Activated CD4-positive, alpha-beta T cell treated with anti-CD3 and anti-CD28 coated beads, Interleukin-2, amount 50 U/mL, for 24 hours (primary cell): ENCODE measurements around the gene FBXO40.

Experiments
- DNase-seq, 2 donors: peaks; one replicate each; pipeline ENCODE4 v3.0.0-alpha.2; 2020; ENCODE audit warnings: low read depth in 1 of 2, low spot score in 1 of 2

FBXO40 gene

GRCh38 chr3:121619691-121620090 is 26.5 kb downstream of the FBXO40 start:
- no peak for DNase-seq

DNA sequence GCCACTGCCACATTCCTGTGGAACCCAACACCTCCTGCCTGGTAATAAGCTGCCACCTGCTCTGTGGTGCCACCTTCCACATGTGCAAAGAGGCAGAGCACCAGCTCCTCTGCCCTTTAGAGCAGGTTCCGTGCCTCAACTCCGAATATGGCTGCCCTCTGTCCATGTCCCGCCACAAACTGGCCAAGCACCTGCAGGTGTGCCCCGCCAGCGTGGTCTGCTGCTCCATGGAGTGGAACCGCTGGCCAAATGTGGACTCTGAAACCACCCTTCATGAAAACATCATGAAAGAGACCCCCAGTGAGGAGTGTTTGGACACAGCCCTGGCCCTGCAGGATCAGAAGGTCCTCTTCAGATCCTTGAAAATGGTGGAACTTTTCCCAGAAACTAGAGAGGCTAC is 28.3 kb downstream of the FBXO40 start:
- DNase-seq = no peak

DNA sequence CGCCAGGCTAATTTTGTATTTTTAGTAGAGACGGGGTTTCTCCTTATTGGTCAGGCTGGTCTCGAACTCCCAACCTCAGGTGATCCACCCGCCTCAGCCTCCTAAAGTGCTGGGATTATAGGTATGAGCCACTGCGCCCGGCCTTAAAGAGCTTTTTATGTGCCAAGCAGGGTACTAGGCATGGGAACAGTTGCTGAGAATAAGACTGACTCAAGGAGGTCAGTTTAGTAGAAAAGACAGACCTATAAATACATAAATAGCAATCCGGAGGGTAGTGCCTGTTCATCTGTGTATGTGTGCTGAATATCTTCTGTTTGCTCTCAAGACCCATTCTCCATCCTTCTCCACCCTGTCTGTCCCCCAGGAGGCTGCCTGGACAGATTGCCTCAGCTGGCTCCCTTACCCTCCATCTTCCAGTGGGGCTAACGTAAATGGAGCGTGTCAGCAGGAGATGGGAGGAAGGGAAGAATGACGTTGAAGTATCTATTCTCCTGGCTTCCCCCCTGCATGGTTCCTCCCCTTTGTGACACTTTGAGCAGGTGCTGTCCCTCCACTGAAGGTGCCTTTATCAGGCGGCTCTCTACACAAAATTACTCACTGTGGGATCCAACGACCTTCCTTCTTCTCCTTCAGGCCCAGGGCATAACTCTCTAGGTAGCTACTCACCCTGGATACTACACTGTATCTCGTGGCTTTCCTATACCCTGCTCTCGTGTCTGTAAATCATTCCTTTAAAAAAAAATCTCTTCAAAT is 31.1 kb downstream of the FBXO40 start:
- DNase-seq = no peak

- no peak for DNase-seq
These were observed 33.3 kb downstream of the FBXO40 start for GRCh38 chr3:121626495-121626894.

GRCh38 chr3:121627211-121627610 is 34.0 kb downstream of the FBXO40 start:
- no peak for DNase-seq

DNA sequence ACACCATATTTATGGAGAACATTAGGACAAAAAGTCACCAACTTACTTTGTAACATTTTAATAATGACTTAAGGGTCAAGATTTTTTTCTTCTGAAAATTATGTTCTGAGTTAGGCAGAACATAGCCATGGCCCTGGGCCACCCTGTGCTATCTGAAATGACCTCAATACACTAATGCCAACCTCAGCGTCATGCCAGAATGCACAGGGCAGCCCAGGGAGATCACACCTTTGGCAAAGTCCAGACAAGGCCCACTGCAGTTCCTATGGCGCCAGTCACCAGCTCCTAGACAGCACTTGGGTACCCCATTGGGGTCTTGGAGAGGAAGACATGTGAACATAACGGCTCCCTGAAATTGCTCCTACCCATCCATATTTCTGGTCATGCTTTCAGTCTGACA is 34.4 kb downstream of the FBXO40 start:
- DNase-seq = no peak

DNA sequence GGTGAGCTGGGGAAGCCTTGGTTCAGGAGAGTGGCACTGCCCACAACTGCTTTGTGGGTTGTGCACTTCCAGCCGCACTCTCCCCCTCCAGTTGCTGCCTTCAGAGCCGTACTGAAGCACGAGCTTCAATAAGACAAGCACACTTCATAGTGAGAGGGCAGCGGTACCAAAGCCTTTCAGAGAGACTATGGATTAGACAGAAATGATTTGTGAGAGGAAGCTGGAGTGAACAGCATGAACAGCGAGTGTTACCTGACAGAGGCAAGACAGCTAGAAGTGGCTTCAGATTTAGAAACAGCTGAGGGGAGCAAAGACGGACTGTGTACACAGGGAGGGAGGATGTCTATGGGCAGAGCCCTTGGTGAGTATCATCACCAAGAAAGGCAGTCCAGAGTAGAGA is 36.4 kb downstream of the FBXO40 start:
- no peak for DNase-seq

GRCh38 chr3:121630355-121630754 is 37.2 kb downstream of the FBXO40 start:
- no peak for DNase-seq

- no peak for DNase-seq
These were observed 44.7 kb downstream of the FBXO40 start for GRCh38 chr3:121637922-121638321.

GRCh38 chr3:121641127-121641526 is 47.9 kb downstream of the FBXO40 start:
- no peak for DNase-seq

GRCh38 chr3:121642601-121643314 is 49.6 kb downstream of the FBXO40 start:
- DNase-seq = no peak

DNA sequence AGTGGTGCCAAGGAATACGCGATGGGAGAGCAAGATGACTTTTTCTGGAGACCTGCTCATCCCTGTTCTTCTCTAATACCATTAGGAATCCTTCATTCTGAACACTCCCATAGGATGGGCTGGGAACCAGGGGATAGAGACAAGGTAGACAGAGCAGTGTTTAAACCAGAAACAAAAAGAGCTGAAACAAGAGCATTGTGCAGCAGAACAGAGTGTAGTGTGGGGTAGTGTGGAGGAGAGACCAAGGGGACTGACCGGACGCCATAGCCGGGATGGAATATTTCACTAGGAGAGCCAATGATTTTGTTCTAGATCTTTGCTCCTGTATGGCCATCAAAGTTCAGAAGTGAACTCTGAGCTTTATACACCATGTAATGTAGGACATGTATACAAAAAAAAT is 51.9 kb downstream of the FBXO40 start:
- no peak for DNase-seq

DNA sequence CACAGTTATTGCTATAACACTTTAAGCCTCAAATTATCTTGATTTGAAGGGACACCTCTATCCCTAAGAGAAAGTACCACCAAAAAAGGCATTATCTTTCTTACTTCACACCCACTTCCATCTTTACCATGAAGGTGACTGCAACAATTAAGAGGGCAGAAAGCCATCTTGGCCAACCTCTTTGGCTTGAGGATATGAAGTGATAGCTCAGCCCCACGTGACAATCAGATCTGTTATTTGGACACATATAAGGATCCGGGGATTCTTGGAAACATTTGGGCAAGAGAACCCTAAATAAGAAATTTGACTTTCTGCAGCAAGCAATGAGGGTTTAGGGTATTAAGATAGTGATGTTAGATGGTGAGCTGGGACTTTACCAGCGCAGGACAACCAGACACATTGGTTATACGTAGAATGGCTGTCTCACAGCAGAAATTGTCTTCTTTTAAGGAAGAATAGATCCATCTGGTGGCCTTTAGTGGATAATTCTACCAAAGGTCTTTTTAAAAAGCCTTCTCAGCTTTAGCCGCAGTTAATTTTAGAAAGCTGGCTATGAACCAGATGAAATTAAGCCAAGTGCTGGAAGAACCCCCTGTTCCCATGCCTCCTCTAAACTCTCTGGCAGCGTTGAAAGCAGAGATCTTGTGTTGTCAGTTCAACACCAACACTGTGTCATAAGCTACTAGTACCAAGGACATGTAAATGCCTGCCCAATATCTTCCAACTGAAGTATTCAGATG is 55.2 kb downstream of the FBXO40 start:
- no peak for DNase-seq

- no peak for DNase-seq
These were observed 56.5 kb downstream of the FBXO40 start for GRCh38 chr3:121649645-121650044.

DNA sequence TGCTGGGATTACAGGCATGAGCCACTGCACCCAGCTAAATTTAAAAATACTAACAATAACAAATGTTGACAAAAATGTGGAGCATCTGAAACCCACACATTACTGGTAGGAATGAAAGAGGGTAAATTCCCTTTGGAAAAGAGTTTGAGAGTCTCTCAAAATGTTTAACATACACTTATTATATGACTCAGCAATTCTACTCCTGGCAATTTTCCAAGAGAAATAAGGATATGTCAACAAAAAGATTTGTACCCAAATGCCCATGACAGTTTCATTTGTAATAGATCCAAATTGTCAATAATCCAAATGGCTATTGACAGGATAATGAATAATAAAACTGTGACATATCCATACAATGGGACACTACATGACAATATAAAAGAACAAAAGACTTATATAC is 58.5 kb downstream of the FBXO40 start:
- no peak for DNase-seq

- no peak for DNase-seq
These were observed 61.6 kb downstream of the FBXO40 start for GRCh38 chr3:121654493-121655385.

DNA sequence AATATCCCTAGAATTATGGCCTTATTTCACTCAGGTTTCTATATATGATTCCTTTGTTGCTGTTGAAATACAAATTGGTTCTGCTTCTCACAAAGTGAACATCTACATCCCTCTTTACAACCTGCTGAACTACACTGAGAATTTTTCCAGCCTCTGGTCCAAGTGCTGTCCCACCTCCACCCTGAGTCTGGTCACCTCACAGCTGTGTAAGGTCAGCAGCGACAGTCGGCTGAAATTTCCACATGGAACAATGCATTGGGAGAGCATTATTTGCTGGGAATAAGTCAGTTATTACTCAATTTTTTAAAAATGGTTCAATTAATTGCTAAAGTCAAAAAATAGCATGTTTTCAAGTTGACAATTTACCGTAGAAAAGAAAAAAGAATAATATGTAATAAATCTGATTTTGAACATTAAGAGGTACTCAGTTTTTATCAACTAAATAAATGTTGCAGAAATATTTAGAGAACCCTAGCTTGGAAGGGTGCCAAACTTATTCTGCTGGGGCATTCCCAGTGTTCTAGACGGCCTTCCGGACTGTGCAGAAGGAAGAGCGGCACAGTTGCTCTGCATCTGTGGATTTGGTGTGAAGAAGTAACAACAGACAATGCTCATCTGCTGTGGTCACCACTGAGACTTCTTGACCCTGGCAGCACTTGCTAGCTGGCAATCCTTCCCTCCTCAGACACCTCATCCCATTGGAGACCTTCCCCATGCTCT is 65.7 kb downstream of the FBXO40 start:
- DNase-seq = no peak

DNA sequence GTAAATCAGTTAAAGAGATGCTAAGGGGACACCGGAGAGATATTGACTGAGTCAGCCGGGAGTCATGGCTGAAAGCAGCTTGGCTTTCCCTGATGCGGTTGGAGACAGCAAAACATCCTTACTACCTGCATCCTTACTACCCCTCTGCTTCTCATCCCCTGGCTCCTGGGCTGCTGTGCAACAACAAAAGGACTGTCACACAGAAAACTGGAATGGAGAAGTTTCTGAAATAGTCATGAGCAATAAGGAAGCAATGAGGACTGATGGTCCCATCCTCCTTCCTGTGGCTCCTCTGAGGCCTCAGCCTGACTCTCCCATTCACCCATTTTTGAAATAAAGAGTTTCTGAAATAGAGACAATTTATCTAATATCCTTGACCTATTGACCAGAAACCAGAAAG is 66.4 kb downstream of the FBXO40 start:
- DNase-seq = no peak

DNA sequence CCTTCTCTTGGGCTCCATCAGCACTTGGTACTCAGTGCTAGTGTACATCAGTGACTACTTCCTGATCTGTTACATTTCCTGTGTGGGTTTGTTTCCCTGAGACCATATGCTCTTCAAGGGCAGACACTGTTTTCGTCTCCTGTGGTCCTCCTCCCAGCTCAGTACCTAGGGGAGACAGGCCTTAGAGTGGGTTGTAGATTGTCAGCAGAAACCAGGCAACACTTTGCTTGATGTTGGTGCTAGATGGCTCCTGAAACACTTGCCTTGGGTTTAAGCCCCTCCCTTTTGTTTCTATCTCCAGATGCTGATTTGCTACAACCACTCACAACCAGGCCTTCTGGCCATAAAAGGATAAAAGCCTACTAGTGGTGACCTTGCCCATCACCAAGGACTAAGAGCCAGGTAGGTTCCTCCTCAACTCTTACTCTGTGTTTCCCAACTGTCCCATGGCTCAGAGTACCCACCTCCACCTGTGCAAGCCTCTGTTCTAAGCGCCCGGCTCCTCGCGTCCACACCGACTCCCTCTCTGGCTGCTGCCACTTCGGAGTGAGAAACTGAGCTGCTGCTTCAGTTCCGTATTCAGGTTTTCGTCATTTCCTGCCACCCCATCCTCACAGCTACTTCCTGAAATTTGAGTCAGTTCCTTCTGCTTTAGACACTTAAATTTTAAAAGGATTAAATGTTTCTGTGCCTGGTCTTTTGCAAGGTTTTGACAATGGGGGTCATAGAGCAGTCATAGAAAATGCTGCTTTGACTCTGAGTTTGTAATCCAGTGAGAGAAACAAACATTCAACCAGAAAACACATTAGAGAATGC is 67.4 kb downstream of the FBXO40 start, which contains the start of gene HCLS1:
TSS of gene HCLS1 (minus strand) at position 548 of the 816 bp plus-strand sequence. CDS start 2,556 bp downstream, outside the sequence.
- peak; percentile 62 to 69 for DNase-seq
